ENCODE measurements around the gene ZNF28.
A peak's percentile ranks its signal among the peaks of the same experiment; 100 is the strongest.
"Not testable (repeated sequence)": the region's sequence is repeated elsewhere in the genome, so short reads cannot be mapped to it uniquely, and the experiment has no call there.

ZNF28 gene

DNA sequence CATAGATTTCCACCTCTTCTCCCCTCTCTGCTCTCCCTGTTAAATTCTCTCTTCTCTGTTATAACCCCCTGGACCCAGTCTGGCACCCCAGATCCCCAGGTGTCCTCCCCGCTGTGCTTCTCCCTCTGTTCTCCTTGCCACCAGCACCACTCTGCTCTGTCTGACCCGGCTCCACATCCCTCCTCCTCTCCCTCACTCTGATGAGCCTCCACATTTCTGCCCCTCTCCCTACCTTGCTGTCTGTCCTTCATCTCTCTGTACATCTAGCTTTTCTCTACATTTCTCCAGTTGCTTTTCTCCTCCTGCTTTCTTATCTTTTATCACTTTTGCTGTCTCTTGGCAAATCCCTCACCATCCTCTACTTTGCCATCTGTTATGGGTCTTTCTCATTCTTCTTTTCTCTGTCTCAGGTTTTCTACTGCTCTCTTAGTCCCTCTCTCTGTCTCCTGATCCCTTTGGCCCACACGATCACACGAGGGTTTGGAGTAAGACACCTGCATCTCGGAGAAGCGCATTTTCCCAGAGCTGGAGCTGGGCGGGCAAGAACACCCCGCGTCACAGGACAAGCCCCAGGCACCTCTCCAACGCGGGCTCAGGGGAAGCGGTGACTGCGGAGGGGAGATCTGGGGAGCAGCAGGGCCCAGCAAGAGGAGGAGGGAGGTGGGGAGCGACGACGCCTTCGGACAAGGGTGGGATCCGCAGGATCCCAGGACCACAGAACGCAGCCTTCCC lies 795 bp downstream of the ZNF28 start:
- not testable (repeated sequence) for H3K79me1 ChIP-seq (replicated peaks; ENCODE audit: low read length, poor library complexity, severe bottlenecking); H4K8ac ChIP-seq (ENCODE audit: low read length); H3K4me1 ChIP-seq (ENCODE audit: control insufficient read depth, insufficient read depth, low read depth, low read length); H2BK15ac ChIP-seq (ENCODE audit: low read depth, poor library complexity, severe bottlenecking); H2BK5ac ChIP-seq (ENCODE audit: low read depth, low read length, poor library complexity, severe bottlenecking); H2AK5ac ChIP-seq (ENCODE audit: low read length, severe bottlenecking); H3K9me3 ChIP-seq (ENCODE audit: control insufficient read depth, low read length); H3K18ac ChIP-seq (ENCODE audit: low read depth in 1 of 2, low read length in 2 of 2); H3K27me3 ChIP-seq (ENCODE audit: control insufficient read depth in 1 of 2, insufficient read depth in 1 of 2, low read length in 2 of 2); H2AFZ ChIP-seq (ENCODE audit: low read depth, low read length); H3K27ac ChIP-seq (ENCODE audit: low read length, poor library complexity, severe bottlenecking); H3K23ac ChIP-seq (ENCODE audit: low read length in 2 of 2); H4K91ac ChIP-seq (ENCODE audit: low read length); H3K14ac ChIP-seq (ENCODE audit: low read length in 2 of 2); H3K4ac ChIP-seq (ENCODE audit: low read depth in 1 of 2, low read length in 2 of 2); H2BK12ac ChIP-seq (ENCODE audit: low read length in 2 of 2); H2BK120ac ChIP-seq (ENCODE audit: low read depth, low read length)
- Histone ChIP-seq H3K9ac (ENCODE audit: low read length) (peak overlapping the region; percentile 90), H3K4me3 (ENCODE audit: insufficient read depth in 1 of 2, low read depth in 1 of 2, low read length in 2 of 2) (peak overlapping the region; percentile 52 to 83), H3K36me3 (ENCODE audit: control insufficient read depth in 1 of 2, insufficient read depth in 2 of 2, low read depth in 1 of 2, low read length in 2 of 2) (peaks cover 20 to 23% of the 10 kb centered on the region in 2 experiments), H3K4me2 (ENCODE audit: low read length, poor library complexity, severe bottlenecking) (peak overlapping the region; percentile 62)
- peak; percentile 32 for DNase-seq
- WGBS = 16% methylated on average over 17 of the region's 19 CpGs

DNA sequence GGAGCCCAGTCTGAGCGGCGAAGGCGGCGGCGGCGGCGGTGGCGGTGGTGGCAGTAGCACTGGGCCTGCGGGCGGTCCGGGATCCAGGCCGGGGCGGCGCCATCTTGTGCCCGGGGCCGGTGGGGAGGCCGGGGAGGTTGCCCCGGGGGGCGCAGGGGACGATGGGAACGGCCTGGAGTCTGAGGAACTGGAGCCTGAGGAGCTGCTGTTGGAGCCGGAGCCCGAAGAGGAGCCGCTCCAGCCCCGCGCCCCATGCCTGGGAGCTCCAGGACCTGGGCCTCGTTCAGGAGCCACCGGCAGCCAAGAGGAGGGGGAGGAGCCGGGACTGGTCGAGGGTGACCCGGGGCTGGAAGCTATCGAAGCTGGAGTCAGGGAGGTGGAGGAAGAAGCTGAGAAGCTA lies 11.6 kb downstream of the ZNF28 start:
- Histone ChIP-seq H3K23ac (ENCODE audit: low read length in 2 of 2) (no peak overlapping the region), H3K36me3 (ENCODE audit: control insufficient read depth in 1 of 2, insufficient read depth in 2 of 2, low read depth in 1 of 2, low read length in 2 of 2) (peaks cover 55% of the 10 kb centered on the region in 2 experiments), H4K91ac (ENCODE audit: low read length) (no peak overlapping the region), H3K4ac (ENCODE audit: low read depth in 1 of 2, low read length in 2 of 2) (no peak overlapping the region), H2BK12ac (ENCODE audit: low read length in 2 of 2) (no peak overlapping the region), H3K4me2 (ENCODE audit: low read length, poor library complexity, severe bottlenecking) (no peak overlapping the region), H4K8ac (ENCODE audit: low read length) (no peak overlapping the region), H2AK5ac (ENCODE audit: low read length, severe bottlenecking) (no peak overlapping the region), H3K27me3 (ENCODE audit: control insufficient read depth in 1 of 2, insufficient read depth in 1 of 2, low read length in 2 of 2) (no peaks in the 10 kb centered on the region), H2BK120ac (ENCODE audit: low read depth, low read length) (no peak overlapping the region), H2BK15ac (ENCODE audit: low read depth, poor library complexity, severe bottlenecking) (no peak overlapping the region), H3K79me1 (replicated peaks; ENCODE audit: low read length, poor library complexity, severe bottlenecking) (peaks cover 6% of the 10 kb centered on the region), H3K4me3 (ENCODE audit: insufficient read depth in 1 of 2, low read depth in 1 of 2, low read length in 2 of 2) (no peak overlapping the region), H2AFZ (ENCODE audit: low read depth, low read length) (no peak overlapping the region), H3K9ac (ENCODE audit: low read length) (no peak overlapping the region), H3K9me3 (ENCODE audit: control insufficient read depth, low read length) (peaks cover 42% of the 10 kb centered on the region), H2BK5ac (ENCODE audit: low read depth, low read length, poor library complexity, severe bottlenecking) (no peak overlapping the region), H3K14ac (ENCODE audit: low read length in 2 of 2) (no peak overlapping the region), H3K18ac (ENCODE audit: low read depth in 1 of 2, low read length in 2 of 2) (no peak overlapping the region), H3K4me1 (ENCODE audit: control insufficient read depth, insufficient read depth, low read depth, low read length) (no peaks in the 10 kb centered on the region), H3K27ac (ENCODE audit: low read length, poor library complexity, severe bottlenecking) (no peak overlapping the region)
- no peak for DNase-seq
- 96% methylated on average over 28 of the region's 32 CpGs for WGBS

DNA sequence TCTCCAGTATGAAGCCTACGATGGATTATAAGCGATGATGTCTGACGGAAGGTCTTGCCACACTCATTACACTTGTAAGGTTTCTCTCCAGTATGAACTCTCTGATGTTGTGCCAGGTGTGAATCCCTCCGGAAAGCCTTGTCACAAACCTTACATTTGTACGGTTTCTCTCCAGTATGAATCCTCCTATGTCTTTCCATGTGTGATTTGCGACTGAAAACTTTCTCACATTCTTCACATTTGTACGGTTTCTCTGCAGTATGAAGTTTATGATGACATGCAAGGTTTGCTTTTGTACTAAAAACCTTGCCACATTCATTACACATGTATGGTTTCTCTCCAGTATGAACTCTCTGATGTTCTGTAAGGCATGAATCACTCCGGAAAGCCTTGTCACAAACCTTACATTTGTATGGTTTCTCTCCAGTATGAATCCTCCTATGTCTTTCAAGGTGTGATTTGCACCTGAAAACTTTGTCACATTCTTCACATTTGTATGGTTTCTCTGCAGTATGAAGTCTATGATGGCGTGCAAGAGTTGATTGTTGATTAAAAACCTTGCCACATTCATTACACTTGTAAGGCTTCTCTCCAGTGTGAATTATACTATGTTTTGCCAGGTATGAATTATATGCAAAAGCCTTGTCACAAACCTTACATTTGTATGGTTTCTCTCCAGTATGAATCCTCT lies 21.3 kb downstream of the ZNF28 start:
- H3K36me3 ChIP-seq (ENCODE audit: control insufficient read depth in 1 of 2, insufficient read depth in 2 of 2, low read depth in 1 of 2, low read length in 2 of 2) = peaks cover 30 to 56% of the 10 kb centered on the region in 2 experiments
- peaks cover 91% of the 10 kb centered on the region for H3K9me3 ChIP-seq (ENCODE audit: control insufficient read depth, low read length)
- WGBS = 100% methylated on average over 6 of the region's 9 CpGs
- H3K4me3 ChIP-seq (ENCODE audit: insufficient read depth in 1 of 2, low read depth in 1 of 2, low read length in 2 of 2) = peak overlapping the region in 1 of 2 experiments; percentile 58
- H3K27me3 ChIP-seq (ENCODE audit: control insufficient read depth in 1 of 2, insufficient read depth in 1 of 2, low read length in 2 of 2); H2BK15ac ChIP-seq (ENCODE audit: low read depth, poor library complexity, severe bottlenecking); H3K4me1 ChIP-seq (ENCODE audit: control insufficient read depth, insufficient read depth, low read depth, low read length); H3K14ac ChIP-seq (ENCODE audit: low read length in 2 of 2); H3K9ac ChIP-seq (ENCODE audit: low read length); H3K27ac ChIP-seq (ENCODE audit: low read length, poor library complexity, severe bottlenecking); DNase-seq; H3K4me2 ChIP-seq (ENCODE audit: low read length, poor library complexity, severe bottlenecking); H2AFZ ChIP-seq (ENCODE audit: low read depth, low read length); H2AK5ac ChIP-seq (ENCODE audit: low read length, severe bottlenecking); H3K4ac ChIP-seq (ENCODE audit: low read depth in 1 of 2, low read length in 2 of 2); H2BK120ac ChIP-seq (ENCODE audit: low read depth, low read length); H3K18ac ChIP-seq (ENCODE audit: low read depth in 1 of 2, low read length in 2 of 2); H3K79me1 ChIP-seq (replicated peaks; ENCODE audit: low read length, poor library complexity, severe bottlenecking); H3K23ac ChIP-seq (ENCODE audit: low read length in 2 of 2); H4K91ac ChIP-seq (ENCODE audit: low read length); H2BK5ac ChIP-seq (ENCODE audit: low read depth, low read length, poor library complexity, severe bottlenecking); H2BK12ac ChIP-seq (ENCODE audit: low read length in 2 of 2); H4K8ac ChIP-seq (ENCODE audit: low read length): not testable (repeated sequence)

DNA sequence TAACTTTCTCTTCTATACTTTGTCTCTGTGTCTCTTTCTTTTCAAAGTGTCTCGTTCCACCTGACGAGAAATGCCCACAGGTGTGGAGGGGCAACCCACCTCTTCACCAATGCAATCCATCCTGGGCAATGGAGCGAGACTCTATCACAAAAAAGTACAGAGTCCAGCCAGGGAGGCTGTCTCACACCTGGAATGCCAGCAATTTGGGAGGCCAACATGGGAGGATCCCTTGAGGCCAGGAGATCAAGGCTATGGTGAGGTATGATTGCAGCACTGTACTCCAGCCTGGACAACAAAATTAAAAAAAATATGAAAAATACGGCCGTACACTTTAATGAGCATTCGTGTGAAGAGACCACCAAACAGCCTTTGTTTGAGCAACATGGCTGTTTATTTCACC lies 32.0 kb downstream of the ZNF28 start:
- Histone ChIP-seq H3K36me3 (ENCODE audit: control insufficient read depth in 1 of 2, insufficient read depth in 2 of 2, low read depth in 1 of 2, low read length in 2 of 2) (peaks cover 0 to 2% of the 10 kb centered on the region in 2 experiments), H2BK5ac (ENCODE audit: low read depth, low read length, poor library complexity, severe bottlenecking) (no peak overlapping the region), H2BK12ac (ENCODE audit: low read length in 2 of 2) (no peak overlapping the region), H2BK120ac (ENCODE audit: low read depth, low read length) (no peak overlapping the region), H3K23ac (ENCODE audit: low read length in 2 of 2) (no peak overlapping the region), H3K79me1 (replicated peaks; ENCODE audit: low read length, poor library complexity, severe bottlenecking) (peaks cover 5% of the 10 kb centered on the region), H2AFZ (ENCODE audit: low read depth, low read length) (no peak overlapping the region), H4K8ac (ENCODE audit: low read length) (no peak overlapping the region), H4K91ac (ENCODE audit: low read length) (no peak overlapping the region), H3K4me3 (ENCODE audit: insufficient read depth in 1 of 2, low read depth in 1 of 2, low read length in 2 of 2) (no peak overlapping the region), H3K9me3 (ENCODE audit: control insufficient read depth, low read length) (peaks cover 24% of the 10 kb centered on the region), H3K4me2 (ENCODE audit: low read length, poor library complexity, severe bottlenecking) (no peak overlapping the region), H2AK5ac (ENCODE audit: low read length, severe bottlenecking) (no peak overlapping the region), H3K14ac (ENCODE audit: low read length in 2 of 2) (no peak overlapping the region), H3K4me1 (ENCODE audit: control insufficient read depth, insufficient read depth, low read depth, low read length) (peaks cover 4% of the 10 kb centered on the region), H2BK15ac (ENCODE audit: low read depth, poor library complexity, severe bottlenecking) (no peak overlapping the region), H3K27ac (ENCODE audit: low read length, poor library complexity, severe bottlenecking) (no peak overlapping the region), H3K18ac (ENCODE audit: low read depth in 1 of 2, low read length in 2 of 2) (no peak overlapping the region), H3K4ac (ENCODE audit: low read depth in 1 of 2, low read length in 2 of 2) (no peak overlapping the region), H3K9ac (ENCODE audit: low read length) (no peak overlapping the region), H3K27me3 (ENCODE audit: control insufficient read depth in 1 of 2, insufficient read depth in 1 of 2, low read length in 2 of 2) (no peaks in the 10 kb centered on the region)
- DNase-seq = no peak
- 85% methylated on average over 6 of the region's 6 CpGs for WGBS
